IMR-90 (cell line): ENCODE results near the gene PIGM. TPM values are rescaled to one million over a fixed set of nuclear protein-coding genes. Genes with fewer than 3 reads are reported as not detected.

Source experiments
- ATAC-seq: fragments of 200-7000 bp; cut with Tn5 transposase; 2 replicates; pipeline ENCODE4 v1.9.1; 2020; ENCODE audit warnings: low read depth, mild to moderate bottlenecking, moderate library complexity
- BruUV-seq: library from RNA; stranded (reverse); fragments of 400-500 nt; replicated peaks from 2 replicates; lab custom pipeline; 2021; lab: Mats Ljungman, UMichigan
- CTCF ChIA-PET: fragments of 300-600 bp; formaldehyde crosslinking; extraction: SDS; loops from one replicate; lab custom pipeline; 2021; ENCODE audit warnings: antibody characterized with exemption; lab: Yijun Ruan, JAX
- POLR2A ChIA-PET: fragments of 300-600 bp; sonication (Branson Sonifier 250); formaldehyde crosslinking; loops from one replicate; lab custom pipeline; 2022; ENCODE audit warnings: antibody characterized with exemption; ENCODE audit not compliant: unreplicated experiment; lab: Charles Lee
- DNase-seq: peaks from one replicate; pipeline ENCODE4 v3.0.0; 2013
- H2AFZ ChIP-seq: replicated peaks from 2 replicates; pipeline ENCODE3; 2013; ENCODE audit warnings: low read length, mild to moderate bottlenecking; ENCODE audit not compliant: poor library complexity
- H2AK5ac ChIP-seq: 2 replicates; pipeline ENCODE4 v1.6.1; 2013; ENCODE audit warnings: low read depth, low read length, inconsistent platforms
- H2AK9ac ChIP-seq: replicated peaks from 2 replicates; pipeline ENCODE3; 2013; ENCODE audit warnings: mild to moderate bottlenecking, low read depth, low read length, moderate library complexity; ENCODE audit not compliant: poor library complexity
- H2BK120ac ChIP-seq: 2 replicates; pipeline ENCODE4 v1.6.1; 2013; ENCODE audit warnings: low read depth, low read length, inconsistent platforms
- H2BK15ac ChIP-seq: 3 replicates; pipeline ENCODE4 v1.6.1; 2013; ENCODE audit warnings: low read depth, low read length, inconsistent platforms
- H2BK20ac ChIP-seq: 2 replicates; pipeline ENCODE4 v1.6.1; 2013; ENCODE audit warnings: low read depth, mild to moderate bottlenecking, inconsistent platforms, low read length, moderate library complexity
- H2BK5ac ChIP-seq: 2 replicates; pipeline ENCODE4 v1.6.1; 2013; ENCODE audit warnings: mild to moderate bottlenecking, low read depth, low read length, inconsistent platforms; ENCODE audit not compliant: poor library complexity, severe bottlenecking
- H3K14ac ChIP-seq: replicated peaks from 2 replicates; pipeline ENCODE4 v1.6.1; 2013; ENCODE audit warnings: low read depth, low read length, inconsistent platforms
- H3K18ac ChIP-seq: 2 replicates; pipeline ENCODE4 v1.6.1; 2013; ENCODE audit warnings: low read depth, low read length, control low read depth
- H3K23ac ChIP-seq: 2 replicates; pipeline ENCODE4 v1.6.1; 2013; ENCODE audit warnings: low read depth, low read length, inconsistent platforms
- H3K27ac ChIP-seq: 2 replicates; pipeline ENCODE4 v1.5.1; 2013; ENCODE audit warnings: mild to moderate bottlenecking, control low read depth, low read length; ENCODE audit not compliant: insufficient read depth
- H3K27me3 ChIP-seq: 2 replicates; pipeline ENCODE4 v1.6.1; 2013; ENCODE audit warnings: low read length; ENCODE audit not compliant: control insufficient read depth, insufficient read depth
- H3K36me3 ChIP-seq: 2 replicates; pipeline ENCODE4 v1.6.1; 2013; ENCODE audit warnings: low read length, mixed read lengths; ENCODE audit not compliant: control insufficient read depth, insufficient read depth
- H3K4ac ChIP-seq: 2 replicates; pipeline ENCODE4 v1.6.1; 2013; ENCODE audit warnings: low read depth, low read length, inconsistent platforms
- H3K4me1 ChIP-seq: 2 replicates; pipeline ENCODE4 v1.6.1; 2013; ENCODE audit warnings: low read length, mixed read lengths; ENCODE audit not compliant: control insufficient read depth, insufficient read depth
- H3K4me2 ChIP-seq: 2 replicates; pipeline ENCODE4 v1.6.1; 2013; ENCODE audit warnings: low read depth, mild to moderate bottlenecking, control low read depth, low read length, moderate library complexity
- H3K4me3 ChIP-seq: 2 replicates; pipeline ENCODE4 v1.5.1; 2013; ENCODE audit warnings: low read depth, mild to moderate bottlenecking, control low read depth, low read length, moderate library complexity; ENCODE audit not compliant: insufficient read depth
- H3K56ac ChIP-seq: 2 replicates; pipeline ENCODE4 v1.6.1; 2013; ENCODE audit warnings: low read length, inconsistent platforms; ENCODE audit not compliant: insufficient read depth; ENCODE audit errors: extremely low read depth
- H3K79me1 ChIP-seq, 2 experiments: 2 replicates each; pipeline ENCODE4 v1.6.1; 2013; ENCODE audit warnings: low read length in 2 of 2, inconsistent platforms in 1 of 2, low read depth in 1 of 2
- H3K9ac ChIP-seq: 2 replicates; pipeline ENCODE4 v1.6.1; 2013; ENCODE audit warnings: low read depth, low read length, control low read depth
- H3K9me1 ChIP-seq: 2 replicates; pipeline ENCODE4 v1.6.1; 2013; ENCODE audit warnings: low read length, inconsistent platforms; ENCODE audit not compliant: insufficient read depth
- H3K9me3 ChIP-seq: 2 replicates; pipeline ENCODE4 v1.6.1; 2013; ENCODE audit warnings: low read length; ENCODE audit not compliant: control insufficient read depth, insufficient read depth
- H4K20me1 ChIP-seq: 2 replicates; pipeline ENCODE4 v1.6.1; 2013; ENCODE audit warnings: low read length, inconsistent platforms; ENCODE audit not compliant: insufficient read depth
- H4K5ac ChIP-seq: 2 replicates; pipeline ENCODE4 v1.6.1; 2013; ENCODE audit warnings: mild to moderate bottlenecking, low read depth, low read length, control low read depth
- H4K8ac ChIP-seq, 2 experiments: 2 replicates each; pipeline ENCODE4 v1.6.1; 2013; ENCODE audit warnings: low read depth in 2 of 2, low read length in 2 of 2, control low read depth in 1 of 2, inconsistent platforms in 1 of 2
- H4K91ac ChIP-seq: 2 replicates; pipeline ENCODE4 v1.6.1; 2013; ENCODE audit warnings: low read depth, low read length, inconsistent platforms; ENCODE audit not compliant: insufficient read depth
- CHD1 ChIP-seq: IDR thresholded peaks from 2 replicates; pipeline ENCODE4 v1.6.1; 2012; ENCODE audit warnings: low read depth, low read length, improper control_type of control experiment
- RFX5 ChIP-seq: IDR thresholded peaks from 2 replicates; pipeline ENCODE4 v1.8.0; 2012; ENCODE audit warnings: low read depth, mild to moderate bottlenecking, low read length, moderate library complexity
- WGBS, 2 experiments: methylation state at CpG; one replicate each; pipeline versions ENCODE4 v1.1.5 to v1.1.7; 2013; ENCODE audit warnings: missing lambda C conversion rate in 2 of 2; ENCODE audit not compliant: insufficient read length in 1 of 2; ENCODE audit errors: extremely low coverage in 2 of 2; 5-methylcytosine and 5-hydroxymethylcytosine counted together
- dilution Hi-C: fragments of 300-500 bp; cut with HindIII; formaldehyde crosslinking; loops from one replicate; pipeline ENCODE4 v1.14.3; 2018; ENCODE audit warnings: low sequenced_read_pairs; ENCODE audit not compliant: unreplicated experiment
- in situ Hi-C: fragments of 300-500 bp; cut with MboI; formaldehyde crosslinking; loops from 3 replicates; pipeline ENCODE4 v1.14.3; 2019; ENCODE audit warnings: low sequenced_read_pairs, inconsistent platforms, mixed read lengths
- intact Hi-C: fragments of 100-400 bp; cut with micrococcal nuclease; formaldehyde crosslinking; loops from 2 replicates; pipeline ENCODE4 v1.10.0; 2022
- polyA plus RNA-seq, 3 experiments: library from polyadenylated mRNA; depleted of rRNA; stranded (reverse); fragments of >200 nt; gene quantifications; 2 replicates each; pipeline ENCODE4 v1.2.3, GENCODE V29; 2012; ENCODE audit warnings: low replicate concordance in 1 of 3
- total RNA-seq: library from RNA; depleted of rRNA; stranded (reverse); fragments of >200 nt; gene quantifications from 2 replicates; pipeline ENCODE4 v1.2.3, GENCODE V29; 2012

The PIGM gene
- total and polyA plus RNA-seq, 2 of the 4 experiments (the other 2 are of a cell fraction), result 2.9 TPM

DNA sequence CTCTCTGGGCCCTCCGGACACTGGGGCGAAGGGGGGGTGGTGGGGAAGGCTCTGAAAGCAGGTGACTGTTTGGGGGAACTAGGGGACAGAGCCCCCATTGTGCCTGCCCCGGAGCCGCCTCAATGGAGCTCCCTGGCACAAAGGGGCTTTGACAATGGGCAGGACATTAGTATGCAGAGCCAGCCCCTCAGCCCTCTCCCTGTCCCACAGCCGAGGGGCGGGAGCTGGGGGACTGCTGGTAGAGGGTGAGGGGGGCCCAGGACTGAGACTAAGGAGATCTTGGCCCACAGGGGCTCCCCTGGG lies 30.4 kb upstream of the PIGM start:
- H3K9ac ChIP-seq, result no peak overlapping the region
- peaks cover 68% of the 10 kb centered on the region for H3K27me3 ChIP-seq
- POLR2A ChIA-PET, result no interaction called here

More for the DNA sequence above, 30.4 kb upstream of the PIGM start:
- Histone ChIP-seq H4K5ac (no peak overlapping the region), H4K20me1 (no peaks in the 10 kb centered on the region), H3K4me1 (no peaks in the 10 kb centered on the region), H3K14ac (no peak overlapping the region), H2BK15ac (no peak overlapping the region), H4K8ac (no peak overlapping the region), H2BK120ac (no peak overlapping the region), H2AK9ac (no peak overlapping the region), H2BK20ac (no peak overlapping the region), H3K56ac (no peak overlapping the region), H3K9me1 (no peaks in the 10 kb centered on the region), H3K79me1 (no peaks in the 10 kb centered on the region), H3K4me2 (no peak overlapping the region), H2AK5ac (no peak overlapping the region), H3K4me3 (no peak overlapping the region), H2BK5ac (no peak overlapping the region), H3K9me3 (no peaks in the 10 kb centered on the region), H3K36me3 (no peaks in the 10 kb centered on the region), H4K91ac (no peak overlapping the region), H2AFZ (no peak overlapping the region), H3K4ac (no peak overlapping the region), H3K18ac (no peak overlapping the region), H3K27ac (no peak overlapping the region), H3K23ac (no peak overlapping the region)
- intact Hi-C loops, result no loop called here
- in situ Hi-C loops, result no loop called here
- no peak for DNase-seq
- BruUV-seq, result no TSS peak
- no peak for ATAC-seq
- CTCF ChIA-PET, result no interaction called here
- dilution Hi-C loops, result no loop called here
- TF ChIP-seq RFX5 (no peak), CHD1 (no peak)
- no CpG with 5 or more reads among the region's 6 CpGs for WGBS, 2 experiments
